Heart left ventricle (tissue), 13 donors: ENCODE data around the gene CNTN4.
"Not testable (repeated sequence)": the region's sequence is repeated elsewhere in the genome, so short reads cannot be mapped to it uniquely, and the experiment has no call there.

Experiments
- CTCF ChIP-seq, 12 donors: fragments of 200-600 bp; sonication (generic) in 4 of 12; IDR thresholded peaks; one replicate each; pipeline versions ENCODE4 v1.5.0 to v1.8.0; 2018 to 2022; ENCODE audit warnings: antibody characterized with exemption in 12 of 12, mild to moderate bottlenecking in 5 of 12
- POLR2A ChIP-seq, 2 donors: fragments of 450-650 bp; IDR thresholded peaks; one replicate each; pipeline ENCODE4 v1.6.1; 2017; ENCODE audit warnings: antibody characterized with exemption in 2 of 2, mild to moderate bottlenecking in 2 of 2, moderate library complexity in 2 of 2
- donor health status: ischemic (EF 13 %, LVEDD 7.1; RV severe dilation, severe dysfunction).
- donor health status: DM: no; HTN: yes; CAD: no.
- donor health status: DM: no; HTN: no; CAD: no.
- donor health status: ischemic (EF 25% LVEDD 6.9; RV normal size, moderate dysfunction).
- donor health status: ischemic (EF 25% LVEDD 5.7; RV mildly dilated, moderate dysfunction).
- donor health status: ischemic (EF 35%, LVEDD 5.7; RV mildly dilated, moderate dysfunction).
- donor health status: nonischemic (EF 11% LVEDD 7.7; RV severe dilation, severe dysfunction).
- donor health status: DM: yes; HTN: yes; CAD: no.
- donor health status: PGD.
- donor health status: ischemic (EF 29% LVEDD 5.4; RV normal size, mild dysfunction).
- donor health status: nonischemic (EF 23%, LVEDD 6.1; RV moderate dilation, normal function).

GRCh38 chr3:2993130-2993529, 894.5 kb downstream of the CNTN4 start:
- TF ChIP-seq CTCF, POLR2A (IDR thresholded peaks at IDR 0.05): not testable (repeated sequence)
